Spleen (tissue), 11 donors: ENCODE results near the gene LTBP1. TPM values are rescaled to one million over a fixed set of nuclear protein-coding genes. Genes with fewer than 3 reads are reported as not detected.

Experiments
- DNase-seq: peaks from one replicate; pipeline ENCODE4 v3.0.0-alpha.2; 2020
- H3K27ac ChIP-seq, 8 donors: fragments of 200-600 bp; sonication (generic) in 7 of 8; 1 replicate in 4 of 8; 2 replicates in 4 of 8; pipeline versions ENCODE4 v1.5.0 to v1.8.0; 2016 to 2021; ENCODE audit warnings: inconsistent platforms in 4 of 8, mild to moderate bottlenecking in 4 of 8, moderate library complexity in 1 of 8
- H3K27me3 ChIP-seq, 7 donors: fragments of 200-600 bp; sonication (generic) in 6 of 7; replicated peaks in 1 of 7; 1 replicate in 4 of 7; 2 replicates in 3 of 7; pipeline versions ENCODE4 v1.5.0 to v1.8.0; 2016 to 2021; ENCODE audit warnings: inconsistent platforms in 3 of 7, mild to moderate bottlenecking in 1 of 7
- H3K36me3 ChIP-seq, 6 donors: fragments of 200-600 bp; sonication (generic) in 5 of 6; 1 replicate in 4 of 6; 2 replicates in 2 of 6; pipeline versions ENCODE4 v1.5.0 to v1.8.0; 2016 to 2021; ENCODE audit warnings: inconsistent platforms in 2 of 6
- H3K4me1 ChIP-seq, 6 donors: fragments of 200-600 bp; sonication (generic) in 5 of 6; 1 replicate in 3 of 6; 2 replicates in 3 of 6; pipeline versions ENCODE4 v1.5.0 to v1.8.0; 2016 to 2021; ENCODE audit warnings: inconsistent platforms in 3 of 6
- H3K4me3 ChIP-seq, 8 donors: fragments of 200-600 bp; sonication (generic) in 7 of 8; 1 replicate in 4 of 8; 2 replicates in 4 of 8; pipeline versions ENCODE4 v1.5.0 to v1.8.0; 2016 to 2021; ENCODE audit warnings: inconsistent platforms in 4 of 8, mild to moderate bottlenecking in 4 of 8, moderate library complexity in 2 of 8
- H3K9me3 ChIP-seq, 8 donors: fragments of 200-600 bp; sonication (generic) in 7 of 8; 1 replicate in 4 of 8; 2 replicates in 4 of 8; pipeline versions ENCODE4 v1.5.0 to v1.8.0; 2016 to 2021; ENCODE audit warnings: inconsistent platforms in 4 of 8
- CTCF ChIP-seq, 11 experiments: fragments of 200-600 bp in 7 of 11; fragments of 450-650 bp in 4 of 11; sonication (generic) in 4 of 11; IDR thresholded peaks in 8 of 11; conservative IDR thresholded peaks in 3 of 11; 1 replicate in 7 of 11; 2 replicates in 4 of 11; pipeline versions ENCODE4 v1.4.0 to v1.8.0; 2016 to 2021; ENCODE audit warnings: antibody characterized with exemption in 11 of 11, inconsistent platforms in 4 of 11, mild to moderate bottlenecking in 1 of 11
- POLR2A ChIP-seq, 3 donors: fragments of 450-650 bp; IDR thresholded peaks; one replicate each; pipeline ENCODE4 v1.5.1; 2017; ENCODE audit warnings: antibody characterized with exemption in 3 of 3, mild to moderate bottlenecking in 1 of 3
- POLR2AphosphoS5 ChIP-seq, 3 donors: sonication (generic); formaldehyde crosslinking; IDR thresholded peaks; one replicate each; pipeline ENCODE4 v1.5.1; 2017; ENCODE audit warnings: antibody characterized with exemption in 3 of 3
- WGBS, 5 donors: extraction: QIAGEN DNeasy Blood & Tissue Kit in 3 of 5; methylation state at CpG; one replicate each; pipeline versions ENCODE4 v1.1.5 to v1.1.7; 2013 to 2018; 5-methylcytosine and 5-hydroxymethylcytosine counted together
- intact Hi-C: fragments of 100-400 bp; cut with DNase I; formaldehyde crosslinking; loops from one replicate; pipeline ENCODE4 v1.15.0; 2023; ENCODE audit warnings: low total_unique reads
- polyA plus RNA-seq, 3 donors: library from polyadenylated mRNA; stranded (reverse); fragments of 200-250 nt; gene quantifications; one replicate each; pipeline ENCODE4 v1.2.1, GENCODE V29; 2013
- total RNA-seq, 7 donors: library from RNA; depleted of rRNA in 3 of 7; stranded (reverse); fragments of >200 nt in 3 of 7; fragmentation: NEBNext Ultra II Directional in 4 of 7; extraction: Animal tissue kit (Norgen Biotek cat#: 25700) in 4 of 7; gene quantifications; one replicate each; pipeline versions ENCODE4 v1.1.0 to v1.2.1, GENCODE V29; 2016 to 2021
- donor health status: healthy with polysubstance abuse.
- donor health status: DM: no; HTN: no; CAD: no; lungs with moderate emphysema.
- donor health status: DM: no; HTN: no; CAD: no.
- donor health status: Bipolar disorder and iron deficiency.
- donor health status: healthy.
- donor health status: DM: no; HTN: no; CAD: no.
- donor health status: DM: yes; HTN: yes; CAD: no.

Gene LTBP1
- total and polyA plus RNA-seq, 10 donors, result 6.8 to 28.0 (median 13.3) TPM

- TF ChIP-seq POLR2AphosphoS5 (IDR thresholded peaks at IDR 0.05) (no peak), POLR2A (IDR thresholded peaks at IDR 0.05) (no peak), CTCF (IDR thresholded peaks at IDR 0.05 in 8 of 11, conservative IDR thresholded peaks at IDR 0.05 in 3 of 11) (no peak)
- no peaks in the 10 kb centered on the region for H3K27me3 ChIP-seq
- no peak overlapping the region for H3K4me3 ChIP-seq
- 91 to 95% (median 91%) methylated on average over 6 of the region's 6 CpGs for WGBS, 5 donors
- no peak overlapping the region for H3K27ac ChIP-seq
- intact Hi-C loops, result no loop called here
- H3K9me3 ChIP-seq, result peaks cover 0 to 12% (median 2%) of the 10 kb centered on the region in 8 donors
- H3K36me3 ChIP-seq, result no peaks in the 10 kb centered on the region
- DNase-seq, result no peak
- no peaks in the 10 kb centered on the region for H3K4me1 ChIP-seq
These were observed 146.7 kb downstream of the LTBP1 start for GRCh38 chr2:33093283-33093993.

- intact Hi-C loops, result no loop called here
- H3K4me1 ChIP-seq, result no peaks in the 10 kb centered on the region
- no peak for DNase-seq
- no peaks in the 10 kb centered on the region for H3K27me3 ChIP-seq
- no peak overlapping the region for H3K4me3 ChIP-seq
- H3K27ac ChIP-seq, result no peak overlapping the region
- no peak for TF ChIP-seq POLR2AphosphoS5 (IDR thresholded peaks at IDR 0.05)
- no peak for TF ChIP-seq CTCF (IDR thresholded peaks at IDR 0.05 in 8 of 11, conservative IDR thresholded peaks at IDR 0.05 in 3 of 11)
- TF ChIP-seq POLR2A (IDR thresholded peaks at IDR 0.05), result no peak
- H3K9me3 ChIP-seq, result peaks cover 0 to 12% (median 2%) of the 10 kb centered on the region in 8 donors
- H3K36me3 ChIP-seq, result no peaks in the 10 kb centered on the region
- 69 to 86% (median 77%) methylated on average over 1 of the region's 1 CpG for WGBS, 5 donors
These were observed 147.6 kb downstream of the LTBP1 start for GRCh38 chr2:33094303-33094702.

GRCh38 chr2:33099989-33100388, 153.2 kb downstream of the LTBP1 start:
- Histone ChIP-seq H3K27ac (no peak overlapping the region), H3K36me3 (no peaks in the 10 kb centered on the region), H3K27me3 (no peaks in the 10 kb centered on the region), H3K4me1 (no peaks in the 10 kb centered on the region), H3K4me3 (no peak overlapping the region), H3K9me3 (peaks cover 0 to 10% (median 2%) of the 10 kb centered on the region in 8 donors)
- WGBS, 5 donors, result 91 to 97% (median 95%) methylated on average over 4 of the region's 4 CpGs
- DNase-seq, result no peak
- TF ChIP-seq CTCF (IDR thresholded peaks at IDR 0.05 in 8 of 11, conservative IDR thresholded peaks at IDR 0.05 in 3 of 11) (no peak), POLR2AphosphoS5 (IDR thresholded peaks at IDR 0.05) (no peak), POLR2A (IDR thresholded peaks at IDR 0.05) (no peak)
- intact Hi-C loops, result no loop called here

- no peak for DNase-seq
- peaks cover 0 to 2% (median 0%) of the 10 kb centered on the region in 8 donors for H3K9me3 ChIP-seq
- H3K36me3 ChIP-seq, result no peaks in the 10 kb centered on the region
- no peak overlapping the region for H3K4me3 ChIP-seq
- intact Hi-C loops, result no loop called here
- H3K27ac ChIP-seq, result no peak overlapping the region
- H3K27me3 ChIP-seq, result no peaks in the 10 kb centered on the region
- no peaks in the 10 kb centered on the region for H3K4me1 ChIP-seq
- TF ChIP-seq POLR2AphosphoS5 (IDR thresholded peaks at IDR 0.05) (no peak), POLR2A (IDR thresholded peaks at IDR 0.05) (no peak), CTCF (IDR thresholded peaks at IDR 0.05 in 8 of 11, conservative IDR thresholded peaks at IDR 0.05 in 3 of 11) (no peak)
These were observed 154.2 kb downstream of the LTBP1 start for GRCh38 chr2:33100921-33101320.
